Measurements from ENCODE around the gene CWH43.
"Not testable (repeated sequence)": the region's sequence is repeated elsewhere in the genome, so short reads cannot be mapped to it uniquely, and the experiment has no call there.

The CWH43 gene

GRCh38 chr4:49097071-49097470 is 111.0 kb downstream of the CWH43 start:
- not testable (repeated sequence) for DNase-seq (ENCODE audit: low spot score)

- not testable (repeated sequence) for DNase-seq (ENCODE audit: low spot score)
Measured at GRCh38 chr4:49097505-49097904, 111.4 kb downstream of the CWH43 start.

- not testable (repeated sequence) for DNase-seq (ENCODE audit: low spot score)
Measured at GRCh38 chr4:49098034-49098759, 112.1 kb downstream of the CWH43 start.

- DNase-seq (ENCODE audit: low spot score), result not testable (repeated sequence)
Measured at GRCh38 chr4:49099831-49100444, 113.9 kb downstream of the CWH43 start.

- not testable (repeated sequence) for DNase-seq (ENCODE audit: low spot score)
Measured at GRCh38 chr4:49102344-49102898, 116.3 kb downstream of the CWH43 start.

- not testable (repeated sequence) for DNase-seq (ENCODE audit: low spot score)
Measured at GRCh38 chr4:49103436-49104136, 117.5 kb downstream of the CWH43 start.

GRCh38 chr4:49104231-49104930 is 118.3 kb downstream of the CWH43 start:
- DNase-seq (ENCODE audit: low spot score), result not testable (repeated sequence)

GRCh38 chr4:49105248-49105904 is 119.3 kb downstream of the CWH43 start:
- not testable (repeated sequence) for DNase-seq (ENCODE audit: low spot score)

- not testable (repeated sequence) for DNase-seq (ENCODE audit: low spot score)
Measured at GRCh38 chr4:49107262-49107661, 121.2 kb downstream of the CWH43 start.

GRCh38 chr4:49108183-49108978 is 122.3 kb downstream of the CWH43 start:
- not testable (repeated sequence) for DNase-seq (ENCODE audit: low spot score)

- DNase-seq (ENCODE audit: low spot score), result not testable (repeated sequence)
Measured at GRCh38 chr4:49109567-49110166, 123.6 kb downstream of the CWH43 start.

- DNase-seq (ENCODE audit: low spot score), result not testable (repeated sequence)
Measured at GRCh38 chr4:49110579-49110978, 124.5 kb downstream of the CWH43 start.
